Lower lobe of right lung (tissue), 2 donors: ENCODE measurements around the gene C2CD3. TPM values are rescaled to one million over a fixed set of nuclear protein-coding genes. Genes with fewer than 3 reads are reported as not detected.
"Not testable (repeated sequence)": the region's sequence is repeated elsewhere in the genome, so short reads cannot be mapped to it uniquely, and the experiment has no call there.

Source experiments
- ATAC-seq, 2 donors: fragments of 200-7000 bp; cut with Tn5 transposase; one replicate each; pipeline ENCODE4 v1.9.1; 2020 to 2022; ENCODE audit warnings: mild to moderate bottlenecking in 2 of 2, moderate library complexity in 2 of 2
- DNase-seq: peaks from one replicate; pipeline ENCODE4 v3.0.0-alpha.2; 2020
- H3K27ac ChIP-seq: fragments of 200-600 bp; one replicate; pipeline ENCODE4 v1.8.0; 2022
- H3K27me3 ChIP-seq: fragments of 200-600 bp; one replicate; pipeline ENCODE4 v1.8.0; 2022; ENCODE audit warnings: low read depth
- H3K36me3 ChIP-seq: fragments of 200-600 bp; one replicate; pipeline ENCODE4 v1.8.0; 2022; ENCODE audit warnings: mild to moderate bottlenecking
- H3K4me1 ChIP-seq: fragments of 200-600 bp; one replicate; pipeline ENCODE4 v1.8.0; 2022
- H3K4me3 ChIP-seq: fragments of 200-600 bp; one replicate; pipeline ENCODE4 v1.8.0; 2022; ENCODE audit warnings: mild to moderate bottlenecking
- H3K9me3 ChIP-seq: fragments of 200-600 bp; one replicate; pipeline ENCODE4 v1.8.0; 2022
- CTCF ChIP-seq: fragments of 200-600 bp; IDR thresholded peaks from one replicate; pipeline ENCODE4 v1.8.0; 2022; ENCODE audit warnings: antibody characterized with exemption, mild to moderate bottlenecking
- intact Hi-C: fragments of 100-400 bp; cut with DNase I; formaldehyde crosslinking; loops from one replicate; pipeline ENCODE4 v1.11.0; 2022
- total RNA-seq: library from RNA; stranded (reverse); fragmentation: NEBNext Ultra II Directional; extraction: Animal tissue kit (Norgen Biotek cat#: 25700); gene quantifications from one replicate; pipeline ENCODE4 v1.2.1, GENCODE V29; 2021
- donor health status: DM: no; HTN: yes; CAD: no; lungs with severe emphysema.

C2CD3 gene
- total RNA-seq, 1 donor from 2014 or later, result 31.0 TPM

- Histone ChIP-seq H3K36me3 (peaks cover 76% of the 10 kb centered on the region), H3K4me1 (no peaks in the 10 kb centered on the region), H3K9me3 (no peaks in the 10 kb centered on the region), H3K4me3 (no peak overlapping the region), H3K27me3 (no peaks in the 10 kb centered on the region), H3K27ac (no peak overlapping the region)
- intact Hi-C loops, result no loop called here
- DNase-seq, result no peak
- no peak for TF ChIP-seq CTCF
- no peak for ATAC-seq
Measured at GRCh38 chr11:74086242-74086884, 84.4 kb downstream of the C2CD3 start.

- intact Hi-C loops, result no loop called here
- Histone ChIP-seq H3K4me3 (no peak overlapping the region), H3K9me3 (no peaks in the 10 kb centered on the region), H3K27me3 (no peaks in the 10 kb centered on the region), H3K27ac (no peak overlapping the region), H3K36me3 (peaks cover 68% of the 10 kb centered on the region), H3K4me1 (no peaks in the 10 kb centered on the region)
- no peak for TF ChIP-seq CTCF
- ATAC-seq (peak in 1 of 2 donors; percentile 32), DNase-seq (no peak)
Measured at GRCh38 chr11:74085542-74085892, 85.3 kb downstream of the C2CD3 start.

- intact Hi-C loops, result no loop called here
- TF ChIP-seq CTCF, result no peak
- no peak for ATAC-seq
- no peak for DNase-seq
- H3K4me1 ChIP-seq, result no peaks in the 10 kb centered on the region
- H3K9me3 ChIP-seq, result no peaks in the 10 kb centered on the region
- H3K4me3 ChIP-seq, result no peak overlapping the region
- H3K36me3 ChIP-seq, result peaks cover 64% of the 10 kb centered on the region
- H3K27me3 ChIP-seq, result no peaks in the 10 kb centered on the region
- H3K27ac ChIP-seq, result no peak overlapping the region
Measured at GRCh38 chr11:74084796-74085541, 85.8 kb downstream of the C2CD3 start.

GRCh38 chr11:74083927-74084326 lies 86.9 kb downstream of the C2CD3 start:
- H3K27ac ChIP-seq, H3K4me1 ChIP-seq, H3K27me3 ChIP-seq, DNase-seq, ATAC-seq, H3K4me3 ChIP-seq, H3K9me3 ChIP-seq, intact Hi-C loops: not testable (repeated sequence)
- H3K36me3 ChIP-seq, result peaks cover 57% of the 10 kb centered on the region

GRCh38 chr11:74081428-74081827 lies 89.4 kb downstream of the C2CD3 start:
- Histone ChIP-seq H3K4me1 (no peaks in the 10 kb centered on the region), H3K27ac (no peak overlapping the region), H3K9me3 (no peaks in the 10 kb centered on the region), H3K4me3 (no peak overlapping the region), H3K36me3 (peaks cover 59% of the 10 kb centered on the region), H3K27me3 (no peaks in the 10 kb centered on the region)
- DNase-seq, result no peak
- no peak for TF ChIP-seq CTCF
- intact Hi-C loops, result no loop called here
- ATAC-seq, result no peak

- Histone ChIP-seq H3K27me3 (no peaks in the 10 kb centered on the region), H3K9me3 (no peaks in the 10 kb centered on the region), H3K4me3 (no peak overlapping the region), H3K27ac (no peak overlapping the region), H3K36me3 (peaks cover 53% of the 10 kb centered on the region), H3K4me1 (no peaks in the 10 kb centered on the region)
- no peak for TF ChIP-seq CTCF
- ATAC-seq (no peak), DNase-seq (no peak)
- intact Hi-C loops, result no loop called here
Measured at GRCh38 chr11:74077193-74077592, 93.6 kb downstream of the C2CD3 start.
